ENCODE data around the gene ZNF106.

ZNF106 gene

GRCh38 chr15:42508263-42508690, 17.3 kb upstream of the ZNF106 start:
- no peak for DNase-seq (ENCODE audit: low read depth)
- TF ChIP-seq CTCF (IDR thresholded peaks at IDR 0.05; ENCODE audit: insufficient read depth, low read depth, low read length, missing control alignments), result no peak
- no peak overlapping the region for H3K4me3 ChIP-seq (ENCODE audit: low read depth, low read length)

- no peak for TF ChIP-seq CTCF (IDR thresholded peaks at IDR 0.05; ENCODE audit: insufficient read depth, low read depth, low read length, missing control alignments)
- no peak overlapping the region for H3K4me3 ChIP-seq (ENCODE audit: low read depth, low read length)
- DNase-seq (ENCODE audit: low read depth), result no peak
Measured at GRCh38 chr15:42507514-42507913, 16.6 kb upstream of the ZNF106 start.

DNA sequence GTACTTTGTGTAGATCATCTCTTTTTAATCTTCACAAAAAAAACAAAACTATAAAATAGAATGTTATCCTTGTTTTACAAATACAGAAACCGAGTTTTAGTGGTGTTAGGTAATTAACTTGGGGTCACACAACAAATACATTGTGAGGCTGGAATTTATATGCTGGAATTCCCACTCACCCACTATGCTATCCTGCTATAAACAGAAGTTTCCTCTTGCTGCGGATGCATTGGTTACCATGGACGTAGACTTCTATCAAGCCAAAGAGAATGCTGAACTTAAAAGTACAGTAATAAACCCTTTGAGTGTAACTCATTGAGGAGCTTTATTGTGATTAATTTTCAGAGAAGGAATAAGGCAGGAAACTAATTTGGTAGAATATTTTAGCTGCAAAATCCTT, 13.7 kb upstream of the ZNF106 start:
- peak overlapping the region; percentile 42 for H3K4me3 ChIP-seq (ENCODE audit: low read depth, low read length)
- no peak for DNase-seq (ENCODE audit: low read depth)
- no peak for TF ChIP-seq CTCF (IDR thresholded peaks at IDR 0.05; ENCODE audit: insufficient read depth, low read depth, low read length, missing control alignments)

GRCh38 chr15:42503825-42504224, 12.9 kb upstream of the ZNF106 start:
- no peak for TF ChIP-seq CTCF (IDR thresholded peaks at IDR 0.05; ENCODE audit: insufficient read depth, low read depth, low read length, missing control alignments)
- no peak for DNase-seq (ENCODE audit: low read depth)
- H3K4me3 ChIP-seq (ENCODE audit: low read depth, low read length), result peak overlapping the region; percentile 42

DNA sequence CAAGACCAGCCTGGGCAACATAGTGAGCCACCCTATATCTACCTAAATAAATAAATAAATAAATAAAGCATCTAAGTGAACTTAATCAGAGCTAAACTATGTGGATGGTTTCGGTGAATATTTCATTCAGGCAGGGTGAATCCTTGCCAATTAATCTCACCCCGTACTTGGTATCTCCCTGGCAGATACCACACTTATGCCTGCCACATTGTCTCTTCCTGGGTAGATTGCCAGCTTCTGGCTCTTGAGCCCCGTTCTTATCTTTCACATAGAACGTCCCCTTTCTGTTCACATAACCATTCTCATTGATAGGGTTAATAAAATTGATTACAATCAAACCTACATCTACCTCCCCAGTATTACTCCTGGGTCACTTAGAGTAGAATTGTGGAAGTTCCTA, 11.5 kb upstream of the ZNF106 start:
- H3K4me3 ChIP-seq (ENCODE audit: low read depth, low read length), result no peak overlapping the region

GRCh38 chr15:42499858-42500609, 9.1 kb upstream of the ZNF106 start:
- no peak for DNase-seq (ENCODE audit: low read depth)
- H3K4me3 ChIP-seq (ENCODE audit: low read depth, low read length), result no peak overlapping the region
- no peak for TF ChIP-seq CTCF (IDR thresholded peaks at IDR 0.05; ENCODE audit: insufficient read depth, low read depth, low read length, missing control alignments)

More for the DNA sequence above, 11.5 kb upstream of the ZNF106 start:
- DNase-seq (ENCODE audit: low read depth), result no peak
- TF ChIP-seq CTCF (IDR thresholded peaks at IDR 0.05; ENCODE audit: insufficient read depth, low read depth, low read length, missing control alignments), result no peak

Data from GM12865 (cell line).